Mononuclear cell (primary cell): ENCODE measurements around the gene NAB2. TPM values are rescaled to one million over a fixed set of nuclear protein-coding genes. Genes with fewer than 3 reads are reported as not detected.

Experiments
- H3K27me3 ChIP-seq: 2 replicates; pipeline ENCODE4 v1.6.0; 2011; ENCODE audit warnings: low read length, control low read depth; ENCODE audit not compliant: insufficient read depth
- H3K4me1 ChIP-seq: 2 replicates; pipeline ENCODE4 v1.5.1; 2011; ENCODE audit warnings: mild to moderate bottlenecking, low read length, control low read depth; ENCODE audit not compliant: insufficient read depth
- H3K4me3 ChIP-seq: 2 replicates; pipeline ENCODE4 v1.5.1; 2011; ENCODE audit warnings: mild to moderate bottlenecking, low read length, moderate library complexity
- H3K9me3 ChIP-seq: 2 replicates; pipeline ENCODE4 v1.5.1; 2011; ENCODE audit warnings: low read depth, mild to moderate bottlenecking, control low read depth, low read length
- total RNA-seq: library from RNA; depleted of rRNA; stranded (reverse); fragments of >200 nt; gene quantifications from one replicate; pipeline ENCODE4 v1.2.3, GENCODE V29; 2012

Gene NAB2
- total RNA-seq, 1 donor, result 16.3 TPM

DNA sequence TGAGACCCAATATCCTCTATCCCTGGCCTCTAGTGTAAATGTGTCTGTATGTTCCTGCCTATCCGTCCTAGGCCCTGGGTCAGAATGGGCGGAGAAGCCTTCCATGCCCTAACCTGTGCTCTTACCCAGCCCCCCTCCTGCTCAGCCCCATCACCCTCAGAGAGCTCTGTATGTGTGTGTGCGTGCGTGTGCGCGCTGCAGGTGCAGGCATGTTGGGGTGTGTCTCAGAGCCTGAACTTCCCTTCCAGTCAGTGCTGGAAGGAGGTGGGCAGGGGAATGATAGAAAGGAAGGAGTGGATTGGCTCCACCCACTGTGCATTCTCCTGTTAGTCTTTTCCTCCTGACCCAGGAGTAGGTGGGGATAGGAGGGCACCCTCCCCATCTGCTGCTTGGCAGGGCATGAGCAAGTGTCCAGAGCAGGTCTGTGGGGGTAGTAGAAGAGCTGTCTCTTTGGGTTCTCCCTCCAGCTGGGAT is 7.2 kb downstream of the NAB2 start:
- Histone ChIP-seq H3K27me3 (no peaks in the 10 kb centered on the region), H3K4me3 (no peak overlapping the region), H3K4me1 (peaks cover 23% of the 10 kb centered on the region), H3K9me3 (no peaks in the 10 kb centered on the region)

DNA sequence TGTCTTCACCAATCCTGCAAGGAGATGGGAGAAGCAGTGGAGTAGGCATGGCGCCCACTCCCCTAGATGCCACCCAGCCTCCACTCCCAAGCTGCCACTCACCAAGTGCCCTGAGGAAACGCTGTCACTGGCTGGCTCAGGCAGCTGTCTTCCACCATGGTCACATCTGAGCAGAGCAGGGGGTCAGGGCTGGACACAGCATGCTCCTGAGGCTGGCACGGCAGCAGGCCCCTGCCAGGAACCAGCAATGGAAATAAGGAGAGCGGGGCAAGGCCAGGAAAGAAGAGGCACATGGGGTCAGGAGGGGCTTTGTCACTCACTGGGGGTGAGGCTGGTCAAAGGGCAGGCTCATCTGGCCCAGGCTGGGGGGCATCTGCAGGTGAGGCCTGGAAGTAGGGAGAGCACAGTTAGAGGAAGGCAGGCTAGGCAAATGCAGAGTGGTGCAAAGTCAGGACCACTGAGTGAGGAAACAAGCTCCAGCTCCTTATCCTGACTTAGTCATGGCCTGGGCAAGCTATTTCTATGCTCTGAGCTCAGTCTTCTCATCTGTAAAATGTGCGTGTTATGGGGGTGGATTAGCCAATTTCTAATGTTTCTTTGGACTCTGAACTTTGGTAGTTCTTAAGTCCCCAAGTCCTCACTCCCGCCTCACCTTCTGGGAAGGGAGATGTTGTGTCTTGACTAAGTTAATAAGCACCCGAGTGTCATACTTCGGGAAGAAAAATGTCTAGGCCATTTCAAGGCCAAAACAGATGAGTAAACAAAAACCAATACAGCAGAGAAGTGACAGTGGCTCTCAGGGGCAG is 8.0 kb downstream of the NAB2 start:
- Histone ChIP-seq H3K4me1 (peaks cover 23% of the 10 kb centered on the region), H3K4me3 (no peak overlapping the region), H3K9me3 (no peaks in the 10 kb centered on the region), H3K27me3 (no peaks in the 10 kb centered on the region)

DNA sequence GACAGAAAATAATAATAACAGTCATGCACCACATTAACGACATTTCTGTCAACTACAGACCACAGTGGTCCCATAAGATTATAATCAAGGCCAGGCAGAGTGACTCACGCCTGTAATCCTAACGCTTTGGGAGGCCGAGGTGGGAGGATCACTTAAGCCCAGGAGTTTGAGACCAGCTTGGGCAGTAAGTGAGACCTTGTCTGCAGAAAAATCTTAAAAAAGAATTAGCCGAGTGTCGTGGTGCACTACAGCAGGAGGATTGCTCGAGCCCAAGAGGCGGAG is 8.6 kb downstream of the NAB2 start:
- H3K9me3 ChIP-seq, result no peaks in the 10 kb centered on the region
- H3K4me1 ChIP-seq, result peaks cover 24% of the 10 kb centered on the region
- no peak overlapping the region for H3K4me3 ChIP-seq
- no peaks in the 10 kb centered on the region for H3K27me3 ChIP-seq

DNA sequence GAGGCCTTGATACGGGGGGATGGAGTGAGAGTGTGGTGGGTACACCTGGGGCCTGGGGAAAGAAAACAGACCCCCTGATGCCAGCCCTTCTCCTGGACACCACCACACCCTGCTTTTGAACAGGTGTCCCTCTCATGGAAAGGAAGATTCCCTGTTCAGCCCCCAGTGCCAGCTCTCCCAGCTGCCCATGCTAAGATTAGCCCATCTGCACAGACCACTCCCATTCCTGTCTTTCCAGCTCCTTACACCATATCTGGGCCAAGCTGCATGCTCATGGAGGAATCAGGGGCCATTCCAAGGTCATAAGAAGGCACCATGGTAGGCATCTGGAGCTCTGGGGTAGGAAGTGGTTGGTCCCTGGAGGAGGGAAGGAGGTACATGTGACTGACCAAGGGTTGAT is 9.6 kb downstream of the NAB2 start:
- Histone ChIP-seq H3K9me3 (no peaks in the 10 kb centered on the region), H3K4me1 (peaks cover 27% of the 10 kb centered on the region), H3K27me3 (no peaks in the 10 kb centered on the region), H3K4me3 (no peak overlapping the region)

DNA sequence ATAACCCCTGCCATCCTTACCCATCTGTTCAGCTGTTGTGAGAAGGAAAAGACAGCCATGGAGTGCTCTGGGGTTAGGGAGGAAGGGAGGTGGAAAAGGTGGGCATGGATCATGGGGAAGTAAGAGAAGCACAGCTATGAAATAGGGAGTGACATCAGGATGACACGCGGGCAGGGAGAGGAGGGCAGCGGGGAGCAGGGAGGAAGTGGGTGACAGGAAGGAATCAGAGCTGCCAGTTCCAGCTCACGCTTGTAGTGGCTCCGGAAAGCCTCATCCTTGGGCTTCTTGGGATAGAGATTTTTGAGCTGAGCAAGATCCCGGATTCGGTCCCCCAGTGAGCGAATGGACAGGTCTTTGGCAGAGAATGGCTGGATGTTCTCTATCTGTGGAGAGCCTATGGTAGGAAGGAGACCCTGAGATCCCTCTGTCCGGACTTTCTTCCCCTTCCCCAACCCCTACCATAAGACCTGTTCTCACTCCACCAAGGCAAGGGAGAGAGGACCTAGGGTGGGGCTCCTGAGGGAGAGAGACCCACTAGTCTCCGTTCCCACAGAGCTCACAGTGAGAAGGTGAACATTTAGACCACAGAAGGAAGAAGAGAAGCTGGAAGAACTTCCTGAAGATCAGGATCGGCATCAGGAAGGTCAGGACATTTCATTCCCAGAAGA is 10.3 kb downstream of the NAB2 start:
- Histone ChIP-seq H3K27me3 (no peaks in the 10 kb centered on the region), H3K9me3 (no peaks in the 10 kb centered on the region), H3K4me3 (no peak overlapping the region), H3K4me1 (peaks cover 21% of the 10 kb centered on the region)

DNA sequence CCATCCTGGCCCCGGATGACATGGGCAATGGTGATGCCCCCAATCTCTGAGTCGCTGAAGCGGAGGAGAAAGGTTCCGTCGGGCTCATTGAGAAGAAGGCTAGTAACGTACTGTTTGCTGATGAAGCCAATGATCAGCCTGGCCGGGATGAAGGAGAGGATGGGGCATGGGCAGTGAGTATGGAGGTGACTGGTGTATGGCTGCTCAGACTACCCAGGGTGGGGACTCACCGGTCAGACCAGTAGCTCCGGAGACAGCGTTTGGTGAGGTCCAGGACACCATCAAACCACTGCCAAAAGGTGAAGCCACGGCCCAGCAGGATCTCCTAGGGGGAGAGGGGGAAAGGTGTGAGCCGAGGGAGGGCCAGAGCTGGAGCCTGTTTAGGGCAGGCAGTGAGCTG is 10.9 kb downstream of the NAB2 start:
- Histone ChIP-seq H3K4me3 (no peak overlapping the region), H3K4me1 (peaks cover 16% of the 10 kb centered on the region), H3K9me3 (no peaks in the 10 kb centered on the region), H3K27me3 (no peaks in the 10 kb centered on the region)

DNA sequence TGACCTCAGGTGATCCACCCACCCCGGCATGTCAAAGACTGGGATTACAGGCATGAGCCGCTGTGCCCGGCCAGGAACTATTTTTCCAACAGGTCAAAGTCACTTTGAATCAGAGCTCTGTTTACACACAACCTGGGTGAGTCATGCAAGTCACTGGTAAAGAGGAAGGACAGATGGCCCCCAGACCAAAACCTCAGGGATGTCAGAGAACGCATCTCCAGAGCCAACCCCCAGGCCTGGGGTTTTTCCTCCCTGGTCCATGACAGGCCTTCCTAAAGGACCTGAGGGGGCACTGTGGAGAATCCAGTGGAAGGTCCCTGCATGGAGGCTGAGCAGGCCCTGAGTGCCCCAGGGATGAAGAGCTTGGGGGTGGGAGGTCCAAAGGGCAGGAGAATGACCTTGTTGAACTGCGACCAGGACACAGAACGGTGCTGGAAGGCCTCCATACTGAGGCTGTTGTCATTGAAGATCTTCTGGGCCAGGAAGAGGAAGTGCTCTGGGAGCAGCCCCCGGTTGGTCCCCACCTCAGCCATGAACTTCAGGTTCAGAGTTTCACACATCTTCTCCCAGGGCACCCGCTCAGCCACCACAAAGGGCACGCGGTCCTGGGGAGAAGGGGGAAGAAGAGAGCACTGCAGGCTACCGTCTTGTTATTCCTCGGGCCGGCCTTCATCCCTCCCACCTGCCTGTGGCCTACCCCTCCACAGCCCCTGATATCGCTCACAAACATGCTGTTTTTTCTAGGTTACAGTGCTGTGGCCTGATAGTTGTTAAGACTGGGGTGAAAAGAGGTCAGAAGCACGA is 13.2 kb downstream of the NAB2 start:
- Histone ChIP-seq H3K4me3 (no peak overlapping the region), H3K27me3 (no peaks in the 10 kb centered on the region), H3K4me1 (peaks cover 14% of the 10 kb centered on the region), H3K9me3 (no peaks in the 10 kb centered on the region)

DNA sequence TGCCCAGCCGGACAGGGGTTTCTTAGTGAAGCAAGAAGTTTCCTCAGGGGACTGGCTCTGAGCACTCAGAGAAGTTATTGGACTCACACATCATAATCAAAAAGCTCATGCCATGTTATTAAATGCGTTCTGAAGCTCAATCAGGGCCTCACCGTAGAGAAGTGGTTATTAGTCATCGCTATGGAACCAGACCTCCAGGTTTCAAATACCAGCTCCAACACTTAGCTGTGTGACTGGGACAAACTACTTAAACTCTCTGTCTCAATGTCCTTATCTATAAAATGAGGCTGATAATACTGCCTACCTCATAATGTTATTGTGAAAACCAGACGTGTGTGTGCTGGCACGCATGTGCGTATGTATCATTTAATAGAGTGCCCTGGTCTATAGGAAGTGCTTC is 14.9 kb downstream of the NAB2 start:
- Histone ChIP-seq H3K9me3 (no peaks in the 10 kb centered on the region), H3K4me3 (no peak overlapping the region), H3K4me1 (peaks cover 30% of the 10 kb centered on the region), H3K27me3 (no peaks in the 10 kb centered on the region)

DNA sequence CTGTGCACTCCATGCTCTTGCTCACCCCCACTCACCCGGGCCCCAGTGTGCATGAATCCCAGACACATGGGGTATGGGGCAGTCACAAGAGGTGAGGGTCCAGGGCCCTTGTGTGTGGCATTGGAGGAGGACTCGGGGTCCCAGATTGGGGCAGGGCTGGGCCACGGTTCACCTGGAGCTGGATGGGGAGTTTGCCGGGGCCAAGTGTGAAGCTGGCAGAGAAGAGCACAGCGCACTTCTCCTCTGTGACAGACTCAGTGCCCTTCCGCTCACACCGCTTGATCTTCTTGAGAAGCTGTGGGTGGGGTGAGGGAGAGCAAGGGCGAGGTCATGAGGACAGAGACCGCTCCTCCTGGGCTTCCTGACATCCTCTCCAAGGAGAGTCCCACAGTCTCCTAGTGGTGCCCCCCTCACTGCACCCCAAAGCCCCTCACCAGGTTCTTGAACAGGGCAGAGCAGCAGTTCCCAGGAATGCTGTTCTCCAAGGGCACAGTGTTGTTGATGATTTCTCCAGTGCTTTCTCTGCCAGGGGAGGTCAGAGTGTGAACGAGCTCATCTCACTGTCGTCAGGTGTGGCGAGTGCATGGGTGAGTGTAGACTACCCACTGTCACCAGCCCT is 15.5 kb downstream of the NAB2 start:
- H3K9me3 ChIP-seq, result no peaks in the 10 kb centered on the region
- H3K4me1 ChIP-seq, result peaks cover 35% of the 10 kb centered on the region
- H3K27me3 ChIP-seq, result no peaks in the 10 kb centered on the region
- no peak overlapping the region for H3K4me3 ChIP-seq

DNA sequence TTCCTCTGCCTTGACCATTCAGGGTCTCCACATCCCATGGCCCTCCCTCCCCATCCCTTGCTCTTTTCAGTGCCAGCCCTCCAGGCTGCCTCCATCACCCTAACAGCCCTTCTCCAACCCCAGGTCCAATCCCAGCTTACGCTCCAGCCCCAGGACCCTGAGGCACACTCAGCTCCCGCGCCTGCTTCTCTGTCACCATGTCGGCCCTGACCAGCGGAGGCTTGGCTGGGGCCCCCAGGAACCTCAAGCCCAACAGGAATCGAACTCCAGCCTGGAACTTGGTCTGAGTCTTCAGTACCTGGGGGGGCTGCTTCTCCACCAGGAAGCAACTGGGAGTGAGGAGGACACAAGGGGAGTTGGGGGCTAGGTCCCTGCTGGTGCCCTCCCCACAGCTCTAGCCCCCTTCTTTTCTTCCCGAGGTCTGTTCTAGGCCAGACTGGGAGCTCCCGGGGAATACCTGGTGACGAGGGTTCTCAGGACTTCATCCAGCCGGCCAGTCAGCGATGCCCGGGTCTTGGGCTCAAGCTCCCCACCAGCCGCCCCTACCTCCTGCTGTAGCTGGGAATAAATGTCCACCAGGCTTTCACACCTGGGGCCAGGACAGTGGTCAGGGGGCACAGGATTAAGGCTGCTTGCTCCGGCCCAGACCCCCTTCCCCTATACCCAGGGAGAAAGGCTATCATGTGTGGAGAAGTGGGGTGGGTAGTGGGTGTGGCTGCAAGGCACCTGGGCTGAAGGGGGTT is 16.3 kb downstream of the NAB2 start:
- Histone ChIP-seq H3K4me1 (peaks cover 43% of the 10 kb centered on the region), H3K27me3 (no peaks in the 10 kb centered on the region), H3K4me3 (no peak overlapping the region), H3K9me3 (no peaks in the 10 kb centered on the region)

DNA sequence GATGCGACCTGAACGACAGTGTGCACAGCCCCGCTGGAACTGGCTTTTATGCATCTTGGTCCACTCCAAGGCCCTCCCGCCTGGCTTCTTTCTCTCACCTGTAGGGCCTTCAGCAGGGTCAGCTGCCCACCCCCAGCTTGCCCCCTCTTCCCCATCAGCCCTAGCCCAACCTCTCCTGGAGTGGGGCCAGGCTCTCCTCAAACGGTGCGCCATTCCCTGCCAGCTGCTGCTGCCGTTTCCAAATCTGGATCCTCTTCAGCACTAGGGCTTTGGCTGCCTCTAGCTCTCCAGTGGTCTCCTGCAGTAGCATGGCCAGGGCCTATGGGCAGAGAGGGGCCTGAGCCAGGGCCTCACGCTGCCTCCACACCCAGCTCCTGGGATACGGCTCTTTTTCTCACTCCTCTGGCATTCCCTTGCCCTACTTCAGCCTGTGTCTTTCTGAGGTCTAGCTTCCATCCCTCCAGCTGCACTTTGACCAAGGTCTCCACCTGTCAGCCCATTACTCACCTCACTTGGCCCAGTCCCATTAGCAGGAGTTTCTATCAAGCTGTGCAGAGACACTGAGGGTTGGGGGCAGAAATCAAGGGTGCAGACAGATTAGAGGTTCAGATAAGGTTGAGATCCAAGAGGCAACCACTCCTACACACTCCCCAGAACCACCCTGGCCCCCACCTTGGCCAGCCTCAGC is 17.3 kb downstream of the NAB2 start:
- peaks cover 43% of the 10 kb centered on the region for H3K4me1 ChIP-seq
- no peaks in the 10 kb centered on the region for H3K9me3 ChIP-seq
- no peak overlapping the region for H3K4me3 ChIP-seq
- no peaks in the 10 kb centered on the region for H3K27me3 ChIP-seq

DNA sequence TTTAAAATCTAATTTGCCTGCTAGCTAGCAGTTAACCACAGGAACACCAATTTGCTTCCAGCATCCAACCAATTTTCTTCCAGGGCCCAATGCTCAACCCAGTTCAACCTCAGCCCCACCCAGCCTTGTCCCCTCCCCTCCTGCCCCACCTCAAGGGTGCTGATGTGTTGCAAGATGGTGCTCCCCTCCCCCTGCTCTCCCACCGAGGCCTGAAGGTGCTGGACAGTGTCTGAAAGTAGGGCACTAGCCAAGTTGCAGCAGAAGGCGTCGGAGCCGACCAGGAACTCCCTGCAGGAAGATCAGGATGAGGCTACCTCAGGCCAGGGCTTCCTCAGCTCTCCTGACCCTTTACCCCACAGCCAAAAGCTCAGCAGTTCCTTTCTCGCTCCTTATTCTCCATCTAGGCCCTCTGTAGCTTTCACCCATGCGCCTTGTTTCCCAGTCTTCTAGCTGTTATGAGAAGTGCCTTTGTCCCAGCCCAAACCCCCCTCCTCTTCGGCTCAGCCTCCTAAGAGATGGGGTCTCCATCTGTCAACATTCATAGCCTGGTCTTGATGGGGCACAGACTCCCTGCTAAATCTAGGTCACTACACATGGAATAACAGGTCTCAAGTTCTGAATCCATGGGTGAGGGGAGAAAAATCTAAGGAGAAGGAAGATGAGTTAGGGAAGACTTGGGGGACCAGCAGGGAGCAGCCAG is 18.7 kb downstream of the NAB2 start:
- Histone ChIP-seq H3K9me3 (no peaks in the 10 kb centered on the region), H3K4me3 (no peak overlapping the region), H3K27me3 (no peaks in the 10 kb centered on the region), H3K4me1 (peaks cover 43% of the 10 kb centered on the region)

DNA sequence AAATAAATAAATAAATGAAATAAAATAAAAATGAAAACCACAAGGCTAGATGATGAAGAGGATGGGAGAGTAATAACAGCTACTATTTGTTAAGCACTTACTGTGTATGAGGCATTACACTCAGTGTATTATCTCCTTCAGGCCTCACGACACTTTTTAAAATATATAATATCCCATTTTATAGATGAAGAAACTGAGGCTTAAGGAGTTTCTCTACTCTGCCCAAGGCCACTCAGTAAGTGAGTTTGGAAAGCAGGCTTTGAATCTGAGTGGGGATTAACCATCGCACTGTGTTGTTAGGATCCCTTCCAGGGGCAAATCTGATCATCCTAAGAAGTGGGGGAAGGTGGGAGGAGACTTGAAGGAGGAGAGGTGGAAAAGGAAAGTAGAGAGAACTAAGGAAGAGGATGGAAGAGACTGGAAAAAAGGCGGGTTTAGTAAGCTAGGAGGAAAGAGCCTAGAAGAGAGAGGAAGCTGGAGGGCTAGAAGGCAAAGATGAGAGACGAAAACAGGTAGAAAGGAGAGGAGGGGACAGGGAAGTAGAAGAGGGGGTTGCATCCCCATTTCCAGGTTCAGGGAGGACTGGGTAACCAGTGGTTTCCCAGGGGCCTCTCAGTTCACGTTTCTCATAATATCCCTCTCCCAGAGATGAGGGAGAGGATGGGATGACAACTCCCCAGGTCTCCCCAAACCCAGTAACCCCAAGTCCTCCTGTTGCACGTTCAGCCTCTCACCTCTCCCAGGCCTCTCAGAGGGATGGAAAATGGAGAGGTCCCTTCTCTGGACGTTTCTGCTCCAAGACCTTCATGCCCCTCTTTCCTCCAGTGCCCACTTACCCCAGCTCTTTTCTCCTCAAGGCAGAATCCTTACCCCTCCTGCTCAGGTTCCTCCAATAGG is 20.5 kb downstream of the NAB2 start:
- Histone ChIP-seq H3K9me3 (no peaks in the 10 kb centered on the region), H3K4me3 (peak overlapping the region; percentile 98), H3K27me3 (no peaks in the 10 kb centered on the region), H3K4me1 (peaks cover 40% of the 10 kb centered on the region)
